Measurements from ENCODE around the gene MTF2.
A peak's percentile ranks its signal among the peaks of the same experiment; 100 is the strongest.
"Not testable (repeated sequence)": the region's sequence is repeated elsewhere in the genome, so short reads cannot be mapped to it uniquely, and the experiment has no call there.

MTF2 gene

GRCh38 chr1:93148001-93148400 is 68.9 kb downstream of the MTF2 start:
- no peak for DNase-seq

- no peak for DNase-seq
These were observed 71.6 kb downstream of the MTF2 start for GRCh38 chr1:93150729-93151128.

DNA sequence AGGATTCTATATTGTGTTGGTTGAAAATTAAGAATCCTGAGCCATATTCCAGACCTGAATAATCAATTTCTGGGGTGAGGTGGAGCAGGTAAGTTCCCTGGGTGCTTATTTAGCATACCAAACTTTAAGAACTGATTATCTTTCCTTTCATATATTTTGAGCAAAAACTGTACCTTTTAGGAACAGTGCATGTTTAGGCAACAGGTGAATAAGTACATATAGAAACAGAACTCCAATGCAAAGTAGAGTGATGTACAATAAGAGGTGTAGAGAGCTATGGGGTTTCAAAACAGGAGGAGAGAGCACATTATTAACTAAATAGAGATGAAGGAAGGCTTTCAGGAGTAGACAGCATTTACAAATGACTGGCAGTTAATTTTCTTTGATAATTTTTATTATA is 72.4 kb downstream of the MTF2 start:
- DNase-seq: no peak

- DNase-seq: no peak
These were observed 73.8 kb downstream of the MTF2 start for GRCh38 chr1:93152835-93153234.

GRCh38 chr1:93154898-93155297 is 75.8 kb downstream of the MTF2 start:
- no peak for DNase-seq

DNA sequence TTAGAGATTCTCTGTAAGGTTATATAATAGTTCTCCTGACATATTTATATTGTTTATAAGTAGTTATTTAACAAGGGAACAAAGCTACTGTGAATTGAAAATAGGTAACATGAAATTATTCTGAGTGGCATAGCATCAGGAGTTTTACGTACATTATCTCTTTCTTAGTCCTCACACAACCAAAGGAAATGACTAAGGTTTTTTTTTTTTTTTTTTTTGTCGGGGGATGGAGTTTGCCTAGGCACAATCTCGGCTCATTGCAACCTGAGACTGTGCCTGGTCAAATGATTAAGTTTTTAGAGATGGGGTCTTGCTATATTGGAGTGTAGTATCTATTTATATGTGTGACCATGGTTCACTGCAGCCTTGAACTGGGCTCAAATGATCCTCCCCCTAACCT is 76.3 kb downstream of the MTF2 start:
- no peak for DNase-seq

GRCh38 chr1:93159337-93159736 is 80.3 kb downstream of the MTF2 start:
- no peak for DNase-seq

- not testable (repeated sequence) for DNase-seq
These were observed 84.2 kb downstream of the MTF2 start for GRCh38 chr1:93163314-93163713.

DNA sequence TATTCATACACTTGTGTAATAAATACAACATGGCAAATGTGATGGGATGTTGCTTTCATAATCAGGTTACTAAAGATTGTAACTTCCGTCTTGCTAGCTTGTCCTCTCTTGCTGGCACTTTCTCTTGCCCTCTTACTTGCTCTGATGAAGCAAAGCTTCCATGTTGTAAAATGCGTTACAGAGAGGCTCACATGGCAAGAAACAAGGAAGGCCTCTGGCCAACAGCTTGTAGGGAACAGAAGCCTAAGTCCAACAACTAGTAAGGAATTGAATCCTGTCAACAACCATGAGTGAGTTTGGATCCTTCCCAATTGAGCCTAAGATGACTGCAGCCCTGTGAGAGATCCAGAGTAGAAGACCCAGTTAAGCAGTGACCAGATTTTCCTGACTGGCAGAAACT is 85.7 kb downstream of the MTF2 start:
- DNase-seq: no peak

GRCh38 chr1:93165895-93166294 is 86.8 kb downstream of the MTF2 start:
- not testable (repeated sequence) for DNase-seq

DNA sequence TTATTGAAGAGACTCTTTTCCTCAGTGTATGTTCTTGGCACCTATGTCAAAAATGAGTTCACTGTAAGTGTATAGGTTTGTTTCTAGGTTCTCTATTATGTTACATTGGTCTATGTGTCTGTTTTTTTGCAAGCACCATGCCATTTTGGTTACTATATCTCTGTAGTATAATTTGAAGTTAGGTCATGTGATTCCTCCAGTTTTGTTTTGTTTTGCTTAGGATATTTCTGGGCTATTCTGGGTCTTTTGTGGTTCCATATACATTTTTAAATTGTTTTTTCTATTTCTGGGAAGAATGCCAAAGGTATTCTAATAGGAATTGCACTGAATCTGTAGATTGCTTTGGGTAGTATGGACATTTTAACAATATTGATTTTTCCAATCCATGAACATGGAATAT is 87.9 kb downstream of the MTF2 start:
- DNase-seq: no peak

GRCh38 chr1:93170141-93170678 is 91.1 kb downstream of the MTF2 start:
- not testable (repeated sequence) for DNase-seq

- no peak for DNase-seq
These were observed 92.5 kb downstream of the MTF2 start for GRCh38 chr1:93171549-93172034.

DNA sequence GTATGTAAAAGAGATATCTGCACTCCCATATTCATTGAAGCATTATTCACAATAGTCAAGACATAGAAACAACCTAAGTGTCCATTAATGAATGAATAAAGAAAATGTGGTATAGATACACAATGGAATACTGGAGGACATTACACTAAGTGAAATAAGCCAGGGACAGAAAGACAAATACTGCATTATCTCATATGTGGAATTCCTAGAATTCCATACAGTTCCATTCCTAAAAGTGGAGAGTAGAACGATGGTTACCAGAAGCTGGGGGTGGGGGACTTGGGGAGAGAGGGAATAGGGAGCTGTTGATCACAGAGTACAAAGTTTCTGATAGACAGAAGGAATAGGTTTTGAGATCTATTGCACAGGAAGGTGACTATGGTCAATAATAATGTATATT is 93.7 kb downstream of the MTF2 start:
- DNase-seq: no peak

- DNase-seq: not testable (repeated sequence)
These were observed 95.6 kb downstream of the MTF2 start for GRCh38 chr1:93174638-93175037.

GRCh38 chr1:93177991-93178390 is 98.9 kb downstream of the MTF2 start:
- no peak for DNase-seq

DNA sequence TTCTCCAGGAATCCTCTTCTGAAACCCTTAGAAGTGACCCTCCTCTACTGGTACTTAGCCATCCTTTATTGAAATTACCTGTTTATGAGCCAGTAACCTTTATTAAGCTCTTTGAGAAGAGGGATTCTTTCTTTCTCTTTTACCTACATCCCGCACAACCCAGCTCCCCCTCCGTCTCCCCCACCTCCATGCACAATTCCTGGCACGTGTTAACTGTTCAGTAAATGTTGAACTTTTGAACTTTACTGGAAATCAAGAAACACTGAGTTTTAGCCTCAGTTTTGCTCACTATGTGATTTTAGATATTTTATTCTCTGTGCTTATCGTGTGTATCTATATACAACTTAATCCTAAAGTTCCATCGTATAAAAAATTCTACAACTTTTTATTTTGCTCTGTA is 99.3 kb downstream of the MTF2 start:
- no peak for DNase-seq

- DNase-seq: peak; percentile 95
These were observed 101.0 kb downstream of the MTF2 start, which contains the start of gene TMED5 for GRCh38 chr1:93179886-93180722. Gene TMED5 (minus strand): TSS chr1:93180413. CDS start chr1:93180242, 171 bp downstream.

- DNase-seq: no peak
These were observed 101.9 kb downstream of the MTF2 start, which contains the start of gene CCDC18 for GRCh38 chr1:93180723-93181613. Gene CCDC18 (plus strand): TSS chr1:93180724. CDS start chr1:93183362, 2,638 bp downstream.

GRCh38 chr1:93186667-93187066 is 107.6 kb downstream of the MTF2 start:
- no peak for DNase-seq

All from NCI-H2107 (cell line).